ENCODE data around the gene RBMS1.

DNA sequence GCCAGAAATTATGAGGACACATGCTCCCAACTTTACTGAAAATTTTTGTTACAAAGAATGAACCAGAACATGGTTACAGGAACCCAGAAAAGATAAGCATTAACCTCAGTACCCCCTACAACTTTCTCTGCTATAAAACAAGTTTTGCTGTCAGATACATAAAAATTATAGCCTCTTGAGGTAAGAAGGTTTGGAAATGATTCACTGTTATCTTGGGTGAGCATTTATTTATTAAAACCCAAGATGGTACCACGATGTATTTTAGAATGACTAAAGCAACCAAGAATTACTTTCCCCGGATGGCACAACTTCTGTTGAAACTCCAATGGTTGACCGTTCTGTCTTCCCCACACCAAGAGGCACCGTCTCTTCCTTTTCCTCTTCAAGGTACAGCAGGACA is 72.9 kb downstream of the RBMS1 start:
- TF ChIP-seq, protein P1, sequence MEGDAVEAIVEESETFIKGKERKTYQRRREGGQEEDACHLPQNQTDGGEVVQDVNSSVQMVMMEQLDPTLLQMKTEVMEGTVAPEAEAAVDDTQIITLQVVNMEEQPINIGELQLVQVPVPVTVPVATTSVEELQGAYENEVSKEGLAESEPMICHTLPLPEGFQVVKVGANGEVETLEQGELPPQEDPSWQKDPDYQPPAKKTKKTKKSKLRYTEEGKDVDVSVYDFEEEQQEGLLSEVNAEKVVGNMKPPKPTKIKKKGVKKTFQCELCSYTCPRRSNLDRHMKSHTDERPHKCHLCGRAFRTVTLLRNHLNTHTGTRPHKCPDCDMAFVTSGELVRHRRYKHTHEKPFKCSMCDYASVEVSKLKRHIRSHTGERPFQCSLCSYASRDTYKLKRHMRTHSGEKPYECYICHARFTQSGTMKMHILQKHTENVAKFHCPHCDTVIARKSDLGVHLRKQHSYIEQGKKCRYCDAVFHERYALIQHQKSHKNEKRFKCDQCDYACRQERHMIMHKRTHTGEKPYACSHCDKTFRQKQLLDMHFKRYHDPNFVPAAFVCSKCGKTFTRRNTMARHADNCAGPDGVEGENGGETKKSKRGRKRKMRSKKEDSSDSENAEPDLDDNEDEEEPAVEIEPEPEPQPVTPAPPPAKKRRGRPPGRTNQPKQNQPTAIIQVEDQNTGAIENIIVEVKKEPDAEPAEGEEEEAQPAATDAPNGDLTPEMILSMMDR (IDR thresholded peaks at IDR 0.05), result no peak
- no peak for TF ChIP-seq POLR2A (IDR thresholded peaks at IDR 0.05)

Data from esophagus squamous epithelium (tissue), 4 donors.